Gastrocnemius medialis (tissue), 4 donors: ENCODE results near the gene SLC25A25.

Experiments used
- CTCF ChIP-seq, 5 experiments: fragments of 450-650 bp in 3 of 5; fragments of 200-600 bp in 2 of 5; sonication (generic) in 2 of 5; IDR thresholded peaks in 4 of 5; conservative IDR thresholded peaks in 1 of 5; 1 replicate in 4 of 5; 2 replicates in 1 of 5; pipeline ENCODE4 v1.5.1; 2016 to 2019; ENCODE audit warnings: antibody characterized with exemption in 5 of 5, mild to moderate bottlenecking in 3 of 5, moderate library complexity in 3 of 5
- POLR2A ChIP-seq, 2 donors: fragments of 450-650 bp; IDR thresholded peaks; one replicate each; pipeline ENCODE4 v1.6.1; 2017; ENCODE audit warnings: antibody characterized with exemption in 2 of 2, mild to moderate bottlenecking in 2 of 2, moderate library complexity in 2 of 2

GRCh38 chr9:128102196-128102595 is 34.2 kb downstream of the SLC25A25 start:
- TF ChIP-seq CTCF (IDR thresholded peaks at IDR 0.05 in 4 of 5, conservative IDR thresholded peaks at IDR 0.05 in 1 of 5) (no peak), POLR2A (IDR thresholded peaks at IDR 0.05) (no peak)
